CD14-positive monocyte (primary cell): ENCODE measurements around the gene KRT76. TPM values are rescaled to one million over a fixed set of nuclear protein-coding genes. Genes with fewer than 3 reads are reported as not detected.

Experiments
- DNase-seq, 3 donors: peaks; one replicate each; pipeline ENCODE4 v3.0.0-alpha.2; 2011 to 2022
- H2AFZ ChIP-seq: 2 replicates; pipeline ENCODE4 v1.6.0; 2012; ENCODE audit warnings: mild to moderate bottlenecking, low read depth, low read length, inconsistent platforms; ENCODE audit not compliant: insufficient read depth, poor library complexity, severe bottlenecking
- H3K27ac ChIP-seq, 2 donors: 1 replicate in 1 of 2; 2 replicates in 1 of 2; pipeline ENCODE4 v1.5.1; 2012 to 2013; ENCODE audit warnings: low read length in 2 of 2, control low read depth in 1 of 2, inconsistent platforms in 1 of 2, low read depth in 1 of 2, mild to moderate bottlenecking in 1 of 2
- H3K27me3 ChIP-seq, 2 donors: one replicate each; pipeline versions ENCODE4 v1.6.0 to v1.6.1; 2011 to 2013; ENCODE audit warnings: low read length in 2 of 2; ENCODE audit not compliant: control insufficient read depth in 2 of 2, insufficient read depth in 2 of 2
- H3K36me3 ChIP-seq, 2 donors: replicated peaks in 1 of 2; 1 replicate in 1 of 2; 2 replicates in 1 of 2; pipeline versions ENCODE4 v1.5.1 to v1.6.1; 2012 to 2013; ENCODE audit warnings: low read length in 2 of 2, control low read depth in 1 of 2, inconsistent platforms in 1 of 2, mild to moderate bottlenecking in 1 of 2; ENCODE audit not compliant: insufficient read depth in 2 of 2, control insufficient read depth in 1 of 2
- H3K4me1 ChIP-seq, 2 donors: 1 replicate in 1 of 2; 2 replicates in 1 of 2; pipeline versions ENCODE4 v1.5.1 to v1.6.1; 2012 to 2013; ENCODE audit warnings: low read length in 2 of 2, control low read depth in 1 of 2, inconsistent platforms in 1 of 2, mild to moderate bottlenecking in 1 of 2, moderate library complexity in 1 of 2; ENCODE audit not compliant: insufficient read depth in 2 of 2, control insufficient read depth in 1 of 2
- H3K4me2 ChIP-seq: replicated peaks from 2 replicates; pipeline ENCODE3; 2012; ENCODE audit warnings: low read length, moderate library complexity, mild to moderate bottlenecking; ENCODE audit not compliant: poor library complexity, severe bottlenecking; ENCODE audit errors: extremely low read depth
- H3K4me3 ChIP-seq, 3 experiments: fragments of 200-600 bp in 1 of 3; sonication (generic) in 1 of 3; replicated peaks in 1 of 3; 1 replicate in 2 of 3; 2 replicates in 1 of 3; pipeline ENCODE4 v1.5.1; 2011 to 2013; ENCODE audit warnings: low read length in 3 of 3, mild to moderate bottlenecking in 3 of 3, control low read depth in 2 of 3, low read depth in 2 of 3, inconsistent platforms in 1 of 3, moderate library complexity in 1 of 3
- H3K79me2 ChIP-seq: 2 replicates; pipeline ENCODE4 v1.6.0; 2012; ENCODE audit warnings: mild to moderate bottlenecking, control low read depth, inconsistent platforms, low read length, moderate library complexity; ENCODE audit not compliant: insufficient read depth
- H3K9ac ChIP-seq: 2 replicates; pipeline ENCODE4 v1.6.0; 2017; ENCODE audit warnings: low read length, mild to moderate bottlenecking; ENCODE audit not compliant: insufficient read depth, poor library complexity, severe bottlenecking
- H3K9me3 ChIP-seq, 2 donors: replicated peaks in 1 of 2; 1 replicate in 1 of 2; 2 replicates in 1 of 2; pipeline versions ENCODE4 v1.5.1 to v1.6.1; 2012 to 2013; ENCODE audit warnings: low read length in 2 of 2, control low read depth in 1 of 2; ENCODE audit not compliant: control insufficient read depth in 1 of 2, insufficient read depth in 1 of 2
- H4K20me1 ChIP-seq: 2 replicates; pipeline ENCODE4 v1.6.0; 2012; ENCODE audit warnings: mild to moderate bottlenecking, low read length, control low read depth, moderate library complexity; ENCODE audit not compliant: insufficient read depth
- H3K27ac Mint-ChIP-seq, 7 donors: one replicate each; pipeline ENCODE4 v1.8.0; 2020; ENCODE audit warnings: mild to moderate bottlenecking in 7 of 7, mixed read lengths in 7 of 7, moderate library complexity in 6 of 7, inconsistent platforms in 2 of 7
- H3K27me3 Mint-ChIP-seq, 3 donors: one replicate each; pipeline ENCODE4 v1.8.0; 2021 to 2022; ENCODE audit warnings: low read depth in 3 of 3, mild to moderate bottlenecking in 3 of 3, mixed read lengths in 3 of 3, moderate library complexity in 3 of 3, inconsistent platforms in 1 of 3
- H3K36me3 Mint-ChIP-seq, 2 donors: one replicate each; pipeline ENCODE4 v1.8.0; 2020; ENCODE audit warnings: mixed read lengths in 2 of 2, inconsistent platforms in 1 of 2, mild to moderate bottlenecking in 1 of 2
- H3K4me1 Mint-ChIP-seq: one replicate; pipeline ENCODE4 v1.8.0; 2020; ENCODE audit warnings: mild to moderate bottlenecking, mixed read lengths
- H3K4me3 Mint-ChIP-seq, 2 donors: one replicate each; pipeline ENCODE4 v1.8.0; 2020; ENCODE audit warnings: mild to moderate bottlenecking in 2 of 2, mixed read lengths in 2 of 2, moderate library complexity in 1 of 2
- H3K9me3 Mint-ChIP-seq, 7 donors: one replicate each; pipeline ENCODE4 v1.8.0; 2020 to 2022; ENCODE audit warnings: mixed read lengths in 7 of 7, mild to moderate bottlenecking in 6 of 7, moderate library complexity in 6 of 7, inconsistent platforms in 2 of 7
- CTCF ChIP-seq: fragments of 200-600 bp; IDR thresholded peaks from one replicate; pipeline ENCODE4 v1.8.0; 2022; ENCODE audit warnings: antibody characterized with exemption, mild to moderate bottlenecking
- WGBS: methylation state at CpG from one replicate; pipeline ENCODE4 v1.1.5; 2013; ENCODE audit warnings: missing lambda C conversion rate; ENCODE audit not compliant: insufficient coverage; 5-methylcytosine and 5-hydroxymethylcytosine counted together
- intact Hi-C, 2 donors: fragments of 100-400 bp; cut with micrococcal nuclease; formaldehyde crosslinking; loops; one replicate each; pipeline versions ENCODE4 v1.15.0 to v1.15.1; 2023
- polyA plus RNA-seq, 3 donors: library from polyadenylated mRNA; depleted of rRNA in 1 of 3; unstranded in 2 of 3; stranded (reverse) in 1 of 3; fragments of 300-500 nt in 2 of 3; fragments of >200 nt in 1 of 3; fragmentation: Illumina TruSeq in 2 of 3; gene quantifications; 1 replicate in 2 of 3; 2 replicates in 1 of 3; pipeline ENCODE4 v1.2.3, GENCODE V29; 2012 to 2021

The KRT76 gene
- polyA plus RNA-seq, 3 donors: not detected

DNA sequence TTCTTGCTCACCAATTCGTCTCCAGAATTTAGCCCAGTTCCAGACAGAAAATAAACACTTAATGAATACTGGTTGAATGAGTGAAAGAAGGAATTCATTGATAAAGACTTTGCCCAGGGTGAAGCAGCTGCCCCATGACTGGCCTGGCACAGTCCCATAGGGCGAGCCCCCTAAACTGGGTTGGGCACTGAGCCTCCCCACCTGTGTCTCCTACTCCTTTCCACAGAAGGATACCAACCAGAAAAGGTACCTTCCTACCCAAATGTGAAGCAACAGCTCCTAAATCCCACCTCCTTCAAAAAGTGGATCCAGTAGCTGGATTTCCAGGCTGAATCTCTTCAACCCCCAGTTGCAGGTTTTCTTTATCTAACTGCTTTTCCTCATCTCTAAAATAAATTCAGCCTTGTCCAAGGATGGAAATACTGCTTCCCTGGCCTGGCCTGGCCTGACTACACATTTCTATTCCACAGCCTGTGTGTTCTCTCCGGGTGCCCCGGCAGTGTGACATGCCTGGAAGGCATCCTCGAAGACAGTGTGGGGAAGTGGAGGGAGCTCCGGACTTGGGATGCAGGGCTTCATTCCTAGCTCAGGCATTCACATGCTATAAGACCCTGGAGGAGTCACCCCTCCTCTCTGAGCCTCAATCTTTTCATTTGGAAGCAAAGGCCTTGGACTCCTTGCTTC is 11.2 kb upstream of the KRT76 start:
- no peak overlapping the region for H3K4me2 ChIP-seq
- no peak overlapping the region for H3K9ac ChIP-seq
- TF ChIP-seq CTCF: no peak
- peaks cover 32 to 37% (median 32%) of the 10 kb centered on the region in 3 donors for H3K27me3 Mint-ChIP-seq
- H3K36me3 ChIP-seq: no peaks in the 10 kb centered on the region
- H3K4me1 Mint-ChIP-seq: peaks cover 5% of the 10 kb centered on the region
- peaks cover 0 to 6% (median 0%) of the 10 kb centered on the region in 7 donors for H3K9me3 Mint-ChIP-seq
- H3K79me2 ChIP-seq: no peaks in the 10 kb centered on the region
- H3K27ac Mint-ChIP-seq: peak overlapping the region in 1 of 7 donors; percentile 15
- peaks cover 6 to 19% of the 10 kb centered on the region in 2 donors for H3K27me3 ChIP-seq
- intact Hi-C loops: no loop called here
- WGBS: 100% methylated on average over 1 of the region's 6 CpGs
- no peaks in the 10 kb centered on the region for H3K4me1 ChIP-seq
- H3K36me3 Mint-ChIP-seq: no peaks in the 10 kb centered on the region
- DNase-seq: no peak
- no peak overlapping the region for H2AFZ ChIP-seq
- no peak overlapping the region for H3K4me3 ChIP-seq
- no peaks in the 10 kb centered on the region for H3K9me3 ChIP-seq
- no peak overlapping the region for H3K27ac ChIP-seq
- H3K4me3 Mint-ChIP-seq: no peak overlapping the region
- no peaks in the 10 kb centered on the region for H4K20me1 ChIP-seq

- no peak overlapping the region for H3K9ac ChIP-seq
- H4K20me1 ChIP-seq: no peaks in the 10 kb centered on the region
- no peaks in the 10 kb centered on the region for H3K4me1 ChIP-seq
- TF ChIP-seq CTCF: no peak
- no peak overlapping the region for H3K27ac ChIP-seq
- no peaks in the 10 kb centered on the region for H3K36me3 ChIP-seq
- peaks cover 5% of the 10 kb centered on the region for H3K4me1 Mint-ChIP-seq
- H2AFZ ChIP-seq: no peak overlapping the region
- H3K27me3 ChIP-seq: peaks cover 6 to 19% of the 10 kb centered on the region in 2 donors
- H3K9me3 Mint-ChIP-seq: peaks cover 0 to 6% (median 0%) of the 10 kb centered on the region in 7 donors
- no peak overlapping the region for H3K4me3 ChIP-seq
- no peak overlapping the region for H3K4me3 Mint-ChIP-seq
- no peak for DNase-seq
- no peaks in the 10 kb centered on the region for H3K36me3 Mint-ChIP-seq
- H3K9me3 ChIP-seq: no peaks in the 10 kb centered on the region
- 88% methylated on average over 6 of the region's 6 CpGs for WGBS
- no peak overlapping the region for H3K4me2 ChIP-seq
- no peaks in the 10 kb centered on the region for H3K79me2 ChIP-seq
- H3K27ac Mint-ChIP-seq: no peak overlapping the region
- intact Hi-C loops: no loop called here
- H3K27me3 Mint-ChIP-seq: peaks cover 32 to 37% (median 34%) of the 10 kb centered on the region in 3 donors
Observed at GRCh38 chr12:52787324-52788191, 10.4 kb upstream of the KRT76 start.
